Mucosa of gallbladder (tissue), 1 donor: Measurements from ENCODE around the gene DNASE2B. TPM values are rescaled to one million over a fixed set of nuclear protein-coding genes. Genes with fewer than 3 reads are reported as not detected.
"Not testable (repeated sequence)": the region's sequence is repeated elsewhere in the genome, so short reads cannot be mapped to it uniquely, and the experiment has no call there.

Experiments used
- DNase-seq: peaks from one replicate; pipeline ENCODE4 v3.0.0-alpha.2; 2020; ENCODE audit warnings: low spot score
- total RNA-seq: library from RNA; stranded (reverse); gene quantifications from one replicate; pipeline ENCODE4 v1.2.1, GENCODE V29; 2021
- donor health status: DM: no; HTN: no; CAD: no.

Gene DNASE2B
- total RNA-seq, 1 donor from 2014 or later, result 0.17 TPM

DNA sequence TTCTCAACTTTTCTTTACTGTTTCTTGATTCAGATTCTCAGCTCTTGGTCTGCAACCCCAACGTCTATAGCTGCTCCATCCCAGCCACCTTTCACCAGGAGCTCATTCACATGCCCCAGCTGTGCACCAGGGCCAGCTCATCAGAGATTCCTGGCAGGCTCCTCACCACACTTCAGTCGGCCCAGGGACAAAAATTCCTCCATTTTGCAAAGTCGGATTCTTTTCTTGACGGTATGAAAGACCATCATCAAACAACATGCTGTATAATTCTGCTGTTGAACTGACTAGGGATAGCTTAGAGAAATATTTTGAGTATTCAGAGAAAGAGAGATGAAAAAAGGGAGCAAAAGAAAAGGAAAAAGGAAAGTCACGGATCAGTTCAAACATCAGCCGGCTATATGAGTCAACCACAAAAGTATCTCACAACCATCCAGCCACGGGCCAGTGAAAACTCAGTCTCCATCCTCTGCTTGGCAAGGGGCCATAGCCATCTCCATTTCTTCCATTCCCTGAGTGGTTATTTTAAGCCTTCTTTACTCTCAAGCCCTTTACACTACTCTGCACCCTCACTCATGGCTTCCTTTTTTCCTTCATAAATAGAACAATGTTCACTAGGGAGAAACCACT is 14.1 kb downstream of the DNASE2B start:
- DNase-seq, result no peak

DNA sequence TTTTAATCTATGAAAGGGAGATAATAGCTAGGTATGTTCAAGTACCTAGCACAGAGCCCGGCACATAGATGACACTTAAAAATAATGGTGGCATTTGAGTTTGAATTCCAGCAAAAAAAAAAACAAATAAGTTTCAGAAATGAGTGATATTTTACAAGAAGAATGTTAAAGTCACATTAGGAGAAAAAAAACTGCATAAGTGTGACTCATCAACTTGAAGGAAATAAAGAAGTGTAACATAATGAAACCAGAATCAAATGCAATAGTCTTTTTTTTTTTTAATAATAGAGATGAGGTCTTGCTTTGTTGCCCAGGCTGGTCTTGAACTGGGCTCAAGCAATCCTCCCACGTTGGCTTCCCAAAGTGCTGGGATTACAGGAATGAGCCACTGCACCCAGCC is 17.1 kb downstream of the DNASE2B start:
- no peak for DNase-seq

- no peak for DNase-seq
Measured at GRCh38 chr1:84422909-84423308, 24.6 kb downstream of the DNASE2B start.

DNA sequence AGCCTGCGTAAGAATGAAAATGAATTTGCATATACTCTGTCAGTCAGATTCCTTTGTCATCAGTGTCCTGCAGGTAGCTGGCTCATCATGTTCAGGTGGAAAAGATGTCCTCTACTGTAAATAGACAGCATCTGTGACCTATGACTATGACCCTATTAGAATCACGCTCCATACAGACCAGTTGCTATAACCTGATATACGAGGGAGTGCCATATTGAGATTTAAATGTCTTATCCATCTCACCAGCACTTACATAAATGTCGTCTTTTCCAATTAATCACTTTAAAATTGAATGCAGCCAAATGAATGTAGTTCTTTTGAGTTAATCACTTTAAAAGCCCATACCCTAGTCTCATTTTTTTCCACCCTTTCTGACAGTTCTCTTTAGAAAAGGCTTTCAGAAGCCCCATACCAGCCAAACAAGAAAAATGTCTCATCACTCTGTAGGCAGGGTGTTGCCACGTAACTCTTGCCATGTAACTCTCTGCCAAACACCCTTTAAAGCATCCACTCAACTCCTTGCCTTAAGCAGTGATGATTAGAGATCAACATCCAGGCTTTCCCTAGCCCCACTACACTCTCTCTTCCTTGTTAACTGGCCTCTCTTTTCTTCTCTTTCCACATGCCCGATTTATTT is 26.3 kb downstream of the DNASE2B start:
- no peak for DNase-seq

- DNase-seq, result no peak
Measured at GRCh38 chr1:84425150-84425896, 27.0 kb downstream of the DNASE2B start.

DNA sequence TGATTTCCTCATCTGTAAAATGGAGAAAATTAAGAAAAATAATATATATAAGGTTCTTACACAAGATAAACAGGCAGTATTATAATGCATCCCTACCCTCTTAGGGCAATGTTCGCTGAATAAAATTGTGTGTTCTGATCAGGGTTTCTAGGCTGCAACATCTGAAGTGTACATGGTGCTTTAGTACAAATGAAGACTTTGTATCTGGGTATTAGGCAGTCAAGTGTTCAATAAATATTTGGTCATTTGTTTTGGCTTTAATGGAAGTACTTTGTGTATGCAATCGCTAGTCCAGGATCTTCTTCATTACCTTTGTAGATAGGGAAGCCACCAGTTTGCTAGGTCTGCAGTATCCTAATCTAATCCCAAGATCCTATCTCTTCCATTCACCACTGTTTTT is 28.1 kb downstream of the DNASE2B start:
- DNase-seq, result no peak

DNA sequence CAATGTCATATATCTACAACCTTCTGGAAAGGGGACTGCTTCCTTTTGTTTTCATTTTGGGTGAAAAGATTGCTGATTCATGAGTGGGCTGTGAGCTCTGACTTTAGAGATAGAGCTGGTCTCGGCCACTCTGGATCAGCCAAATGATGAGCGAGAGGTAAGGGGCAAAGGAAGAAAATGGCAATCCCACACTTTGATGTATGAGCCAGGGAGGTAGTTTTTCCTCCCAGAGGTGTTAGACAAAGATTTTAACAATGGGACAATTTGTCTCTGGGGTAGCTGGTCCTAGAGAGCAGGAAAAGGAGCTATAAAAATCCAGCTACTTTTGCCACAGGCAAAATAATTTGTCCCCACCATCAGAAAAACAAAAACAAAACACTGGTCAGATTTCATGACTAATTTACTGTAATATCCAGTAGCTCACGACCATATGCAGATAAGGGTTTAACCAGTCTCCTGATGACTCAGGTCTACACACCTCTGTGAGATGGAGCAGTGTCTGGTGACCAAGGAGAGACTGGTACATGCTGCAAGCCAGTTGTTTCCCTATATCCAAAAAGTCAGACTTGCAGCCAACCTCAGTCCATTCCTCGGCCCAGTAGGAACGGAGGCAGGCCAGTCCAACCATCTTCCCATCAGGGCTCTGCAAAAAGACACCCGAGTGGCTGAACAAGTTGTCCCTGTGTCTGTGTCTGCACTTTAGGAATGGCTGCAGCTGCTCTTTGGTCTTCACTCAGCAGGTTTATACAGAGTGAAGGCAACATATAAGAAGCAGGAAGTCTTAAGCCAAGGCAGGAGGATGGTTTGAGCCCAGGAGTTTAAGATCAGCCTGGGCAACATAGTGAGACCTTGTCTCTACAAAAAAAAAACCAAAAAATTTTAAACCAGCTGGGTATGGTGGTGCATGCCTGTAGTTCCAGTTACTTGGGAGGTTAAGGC is 29.2 kb downstream of the DNASE2B start:
- no peak for DNase-seq

DNA sequence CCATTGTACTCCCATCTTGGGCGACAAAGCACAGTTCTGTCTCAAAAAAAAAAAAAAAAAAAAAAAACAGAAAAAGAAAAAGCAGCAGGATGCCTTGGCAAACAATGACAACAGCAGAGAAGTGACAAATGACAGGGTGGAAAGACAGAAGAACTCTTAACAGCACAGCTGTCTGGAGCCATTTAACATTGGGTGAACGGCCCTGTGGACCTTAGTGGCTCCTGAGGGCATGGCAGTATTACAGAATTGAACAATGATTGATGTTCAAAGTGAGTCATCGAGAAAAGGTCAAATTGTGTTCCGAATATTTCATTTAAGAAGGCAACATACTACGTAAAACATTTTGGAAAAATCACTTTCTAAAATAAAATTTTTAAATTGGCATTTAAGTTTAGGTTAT is 30.0 kb downstream of the DNASE2B start:
- no peak for DNase-seq

GRCh38 chr1:84429231-84429630 is 30.9 kb downstream of the DNASE2B start:
- no peak for DNase-seq

- no peak for DNase-seq
Measured at GRCh38 chr1:84430546-84430945, 32.3 kb downstream of the DNASE2B start.

- DNase-seq, result peak; percentile 77
Measured at GRCh38 chr1:84433258-84434080, 35.2 kb downstream of the DNASE2B start.

DNA sequence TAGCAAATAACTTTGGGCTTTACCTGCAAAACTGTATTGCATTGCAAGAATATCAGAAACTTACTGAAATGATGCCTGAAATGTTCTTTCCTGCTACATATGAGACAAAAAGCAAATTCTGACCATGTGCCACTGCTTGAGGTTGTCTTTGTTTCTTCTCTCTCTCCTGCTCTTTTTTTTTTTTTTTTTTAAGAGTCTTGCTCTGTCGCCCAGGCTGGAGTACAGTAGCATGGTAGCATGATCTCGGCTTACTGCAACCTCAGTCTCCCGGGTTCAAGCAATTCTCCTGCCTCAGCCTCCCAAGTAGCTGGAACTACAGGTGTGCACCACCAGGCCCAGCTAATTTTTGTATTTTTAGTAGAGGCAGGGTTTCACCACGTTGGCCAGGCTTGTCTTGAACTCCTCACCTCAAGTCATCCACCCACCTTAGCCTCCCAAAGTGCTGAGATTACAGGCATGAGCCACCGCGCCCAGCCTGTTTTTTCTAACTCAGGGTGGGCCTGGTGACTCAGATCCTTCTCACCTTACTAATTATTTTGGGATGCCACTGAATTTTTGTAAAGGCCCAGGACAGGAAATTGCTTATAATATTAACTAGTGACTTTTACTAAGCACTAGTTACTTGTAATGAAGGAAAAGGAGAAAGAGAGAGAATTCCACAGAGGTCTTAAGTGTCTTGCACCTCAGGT is 35.9 kb downstream of the DNASE2B start:
- no peak for DNase-seq

GRCh38 chr1:84434801-84435549 is 36.7 kb downstream of the DNASE2B start:
- no peak for DNase-seq

- no peak for DNase-seq
Measured at GRCh38 chr1:84436876-84437655, 38.8 kb downstream of the DNASE2B start.

GRCh38 chr1:84442256-84442655 is 44.0 kb downstream of the DNASE2B start:
- DNase-seq, result no peak

- not testable (repeated sequence) for DNase-seq
Measured at GRCh38 chr1:84442747-84443646, 44.7 kb downstream of the DNASE2B start.

- DNase-seq, result not testable (repeated sequence)
Measured at GRCh38 chr1:84448704-84449103, 50.4 kb downstream of the DNASE2B start.

DNA sequence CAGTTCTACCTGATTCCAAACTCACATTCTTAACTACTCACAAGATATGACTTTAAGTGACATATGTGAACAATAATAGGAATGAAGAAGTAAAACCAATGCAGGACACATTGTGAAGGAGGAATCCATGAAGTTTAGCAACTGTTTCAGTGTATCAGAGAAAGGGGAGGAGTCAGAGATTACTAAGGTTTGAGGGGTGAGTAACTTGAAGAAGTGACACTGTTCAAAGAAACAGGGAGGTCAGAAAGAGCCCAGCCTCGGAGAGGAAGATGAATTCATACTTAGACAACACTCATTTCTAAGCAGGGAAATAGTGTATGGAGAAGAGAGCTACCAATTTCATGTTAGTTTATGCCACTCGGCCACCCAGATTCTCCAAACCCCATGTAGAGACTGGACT is 52.6 kb downstream of the DNASE2B start:
- DNase-seq, result no peak
